Prostate gland (tissue), 1 donor: Measurements from ENCODE around the gene ADAMTSL1.

Experiments
- POLR2A ChIP-seq: fragments of 450-650 bp; IDR thresholded peaks from one replicate; pipeline ENCODE4 v1.6.1; 2016; ENCODE audit warnings: antibody characterized with exemption, mild to moderate bottlenecking
- POLR2AphosphoS5 ChIP-seq: sonication (generic); formaldehyde crosslinking; IDR thresholded peaks from one replicate; pipeline ENCODE4 v1.6.1; 2017; ENCODE audit warnings: antibody characterized with exemption

- TF ChIP-seq POLR2AphosphoS5 (no peak), POLR2A (no peak)
Measured at GRCh38 chr9:18905883-18906629, 432.1 kb downstream of the ADAMTSL1 start.
